ENCODE results near the gene PIK3R5.

Gene PIK3R5

DNA sequence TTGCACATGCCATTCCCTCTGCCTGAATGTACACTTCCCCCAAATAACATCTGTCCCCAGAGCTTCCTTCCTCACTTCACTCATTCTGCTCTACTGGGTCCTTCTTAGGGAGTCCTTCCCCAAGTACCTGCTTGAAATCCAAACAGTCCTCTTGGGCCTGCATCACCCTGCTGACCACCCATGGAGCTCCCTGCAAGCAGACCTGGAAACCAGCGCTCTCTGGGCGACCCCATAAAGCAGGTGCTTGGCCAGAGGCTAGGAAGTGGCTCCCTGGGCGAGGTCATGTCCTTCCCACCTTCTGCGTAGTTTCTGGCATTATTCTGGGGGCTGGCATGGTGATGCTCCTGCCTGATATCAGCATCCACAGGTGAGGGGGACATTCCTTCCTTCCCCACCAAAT, 43.6 kb upstream of the PIK3R5 start:
- Histone ChIP-seq H3K9me3 (ENCODE audit: insufficient read depth, low read length) (no peaks in the 10 kb centered on the region), H3F3A (ENCODE audit: insufficient read depth) (no peaks in the 10 kb centered on the region), H3K27ac (ENCODE audit: low read depth, low read length) (no peak overlapping the region), H3K4me2 (ENCODE audit: low read depth, low read length, poor library complexity, severe bottlenecking) (no peak overlapping the region), H3K9me2 (replicated peaks; ENCODE audit: insufficient read depth, low read length) (no peaks in the 10 kb centered on the region), H4K20me1 (ENCODE audit: low read depth, low read length) (no peaks in the 10 kb centered on the region), H3K9ac (ENCODE audit: low read length) (no peak overlapping the region), H3K79me2 (ENCODE audit: insufficient read depth, low read length) (no peaks in the 10 kb centered on the region), H3K36me3 (ENCODE audit: low read length) (no peaks in the 10 kb centered on the region), H3K4me3 (ENCODE audit: insufficient read depth, low read length, poor library complexity, severe bottlenecking) (no peak overlapping the region), H2AFZ (ENCODE audit: low read depth, low read length, severe bottlenecking) (no peak overlapping the region), H3K27me3 (ENCODE audit: low read length) (no peaks in the 10 kb centered on the region)
- no peak for TF ChIP-seq EZH2phosphoT487 (conservative IDR thresholded peaks at IDR 0.05; ENCODE audit: low read length)
- TF ChIP-seq, protein P1, sequence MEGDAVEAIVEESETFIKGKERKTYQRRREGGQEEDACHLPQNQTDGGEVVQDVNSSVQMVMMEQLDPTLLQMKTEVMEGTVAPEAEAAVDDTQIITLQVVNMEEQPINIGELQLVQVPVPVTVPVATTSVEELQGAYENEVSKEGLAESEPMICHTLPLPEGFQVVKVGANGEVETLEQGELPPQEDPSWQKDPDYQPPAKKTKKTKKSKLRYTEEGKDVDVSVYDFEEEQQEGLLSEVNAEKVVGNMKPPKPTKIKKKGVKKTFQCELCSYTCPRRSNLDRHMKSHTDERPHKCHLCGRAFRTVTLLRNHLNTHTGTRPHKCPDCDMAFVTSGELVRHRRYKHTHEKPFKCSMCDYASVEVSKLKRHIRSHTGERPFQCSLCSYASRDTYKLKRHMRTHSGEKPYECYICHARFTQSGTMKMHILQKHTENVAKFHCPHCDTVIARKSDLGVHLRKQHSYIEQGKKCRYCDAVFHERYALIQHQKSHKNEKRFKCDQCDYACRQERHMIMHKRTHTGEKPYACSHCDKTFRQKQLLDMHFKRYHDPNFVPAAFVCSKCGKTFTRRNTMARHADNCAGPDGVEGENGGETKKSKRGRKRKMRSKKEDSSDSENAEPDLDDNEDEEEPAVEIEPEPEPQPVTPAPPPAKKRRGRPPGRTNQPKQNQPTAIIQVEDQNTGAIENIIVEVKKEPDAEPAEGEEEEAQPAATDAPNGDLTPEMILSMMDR (IDR thresholded peaks at IDR 0.05; ENCODE audit: insufficient read depth, low read length, poor library complexity, severe bottlenecking), result no peak

GRCh38 chr17:9007052-9007714, 41.7 kb upstream of the PIK3R5 start:
- Histone ChIP-seq H3K9me2 (replicated peaks; ENCODE audit: insufficient read depth, low read length) (no peaks in the 10 kb centered on the region), H3K27ac (ENCODE audit: low read depth, low read length) (no peak overlapping the region), H3K36me3 (ENCODE audit: low read length) (no peaks in the 10 kb centered on the region), H3K4me3 (ENCODE audit: insufficient read depth, low read length, poor library complexity, severe bottlenecking) (no peak overlapping the region), H4K20me1 (ENCODE audit: low read depth, low read length) (no peaks in the 10 kb centered on the region), H3K9me3 (ENCODE audit: insufficient read depth, low read length) (no peaks in the 10 kb centered on the region), H3K4me2 (ENCODE audit: low read depth, low read length, poor library complexity, severe bottlenecking) (no peak overlapping the region), H3K79me2 (ENCODE audit: insufficient read depth, low read length) (no peaks in the 10 kb centered on the region), H2AFZ (ENCODE audit: low read depth, low read length, severe bottlenecking) (no peak overlapping the region), H3F3A (ENCODE audit: insufficient read depth) (no peaks in the 10 kb centered on the region), H3K9ac (ENCODE audit: low read length) (no peak overlapping the region), H3K27me3 (ENCODE audit: low read length) (no peaks in the 10 kb centered on the region)
- TF ChIP-seq, protein P1 (IDR thresholded peaks at IDR 0.05; ENCODE audit: insufficient read depth, low read length, poor library complexity, severe bottlenecking), result no peak
- no peak for TF ChIP-seq EZH2phosphoT487 (conservative IDR thresholded peaks at IDR 0.05; ENCODE audit: low read length)

- Histone ChIP-seq H3K4me3 (ENCODE audit: insufficient read depth, low read length, poor library complexity, severe bottlenecking) (no peak overlapping the region), H3K4me2 (ENCODE audit: low read depth, low read length, poor library complexity, severe bottlenecking) (no peak overlapping the region), H3K9me2 (replicated peaks; ENCODE audit: insufficient read depth, low read length) (no peaks in the 10 kb centered on the region), H3K9me3 (ENCODE audit: insufficient read depth, low read length) (no peaks in the 10 kb centered on the region), H3K27ac (ENCODE audit: low read depth, low read length) (no peak overlapping the region), H3K36me3 (ENCODE audit: low read length) (no peaks in the 10 kb centered on the region), H4K20me1 (ENCODE audit: low read depth, low read length) (no peaks in the 10 kb centered on the region), H3K9ac (ENCODE audit: low read length) (no peak overlapping the region), H3K79me2 (ENCODE audit: insufficient read depth, low read length) (no peaks in the 10 kb centered on the region), H2AFZ (ENCODE audit: low read depth, low read length, severe bottlenecking) (no peak overlapping the region), H3K27me3 (ENCODE audit: low read length) (no peaks in the 10 kb centered on the region), H3F3A (ENCODE audit: insufficient read depth) (no peaks in the 10 kb centered on the region)
- TF ChIP-seq, protein P1 (IDR thresholded peaks at IDR 0.05; ENCODE audit: insufficient read depth, low read length, poor library complexity, severe bottlenecking), result no peak
- no peak for TF ChIP-seq EZH2phosphoT487 (conservative IDR thresholded peaks at IDR 0.05; ENCODE audit: low read length)
These were observed 40.8 kb upstream of the PIK3R5 start for GRCh38 chr17:9006175-9006767.

All from SU-DHL-6 (cell line).